GM21515 (cell line): Measurements from ENCODE around the gene ADRA1B.
"Not testable (repeated sequence)": the region's sequence is repeated elsewhere in the genome, so short reads cannot be mapped to it uniquely, and the experiment has no call there.

Experiments
- ATAC-seq: cut with Tn5 transposase; IDR thresholded peaks from one replicate; pipeline ENCODE4 v1.9.1; 2021; ENCODE audit not compliant: unreplicated experiment

The ADRA1B gene

GRCh38 chr5:159965031-159965837, 49.0 kb downstream of the ADRA1B start:
- no peak for ATAC-seq

DNA sequence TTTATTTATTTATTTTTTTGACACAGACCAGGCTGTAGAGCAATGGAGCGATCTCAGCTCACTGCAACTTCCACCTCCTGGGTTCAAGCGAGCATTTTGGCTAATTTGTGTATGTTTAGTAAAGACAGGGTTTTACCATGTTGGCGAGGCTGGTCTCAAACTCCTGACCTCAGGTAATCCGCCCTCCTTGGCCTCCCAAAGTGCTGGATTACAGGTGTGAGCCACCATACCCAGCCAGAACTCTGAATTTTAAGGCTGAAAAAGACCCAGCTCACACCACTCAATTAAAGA, 49.5 kb downstream of the ADRA1B start:
- ATAC-seq: not testable (repeated sequence)

DNA sequence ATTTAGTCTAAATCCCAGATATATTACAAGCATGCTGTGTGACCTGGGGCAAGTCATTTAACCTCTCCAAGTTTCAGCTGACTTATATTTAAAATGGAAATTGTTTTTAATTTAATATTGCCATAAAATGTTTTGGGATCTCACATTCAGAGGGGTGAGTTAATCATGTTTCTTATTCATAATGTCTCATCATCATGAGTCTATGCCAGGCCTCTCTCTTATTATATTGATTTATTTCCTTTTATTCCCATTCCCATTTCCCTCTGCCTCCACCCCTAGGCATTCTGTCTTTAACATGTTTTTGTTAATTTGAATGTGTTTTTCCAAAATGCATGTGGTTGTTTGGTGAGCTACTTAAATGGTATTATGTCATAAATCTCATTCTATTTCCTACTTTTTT, 53.7 kb downstream of the ADRA1B start:
- no peak for ATAC-seq

DNA sequence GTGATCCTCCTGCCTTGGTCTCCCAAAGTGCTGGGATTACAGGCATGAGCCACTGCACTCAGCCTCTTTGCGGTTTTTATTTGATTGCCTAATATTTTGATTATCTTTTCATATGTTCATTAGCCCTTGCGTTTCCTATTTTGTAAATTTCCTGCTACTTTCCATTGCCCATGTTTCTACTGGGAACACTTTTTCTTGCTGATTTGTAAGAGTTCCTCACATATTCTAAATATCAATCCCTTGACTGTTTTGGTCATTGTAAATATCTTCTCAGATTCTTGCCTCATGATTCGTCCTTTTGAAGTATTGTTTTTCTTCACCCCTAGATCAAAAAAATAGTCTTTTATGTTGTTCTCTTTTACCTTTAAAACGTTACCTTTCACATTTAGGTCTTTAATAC, 54.8 kb downstream of the ADRA1B start:
- no peak for ATAC-seq

DNA sequence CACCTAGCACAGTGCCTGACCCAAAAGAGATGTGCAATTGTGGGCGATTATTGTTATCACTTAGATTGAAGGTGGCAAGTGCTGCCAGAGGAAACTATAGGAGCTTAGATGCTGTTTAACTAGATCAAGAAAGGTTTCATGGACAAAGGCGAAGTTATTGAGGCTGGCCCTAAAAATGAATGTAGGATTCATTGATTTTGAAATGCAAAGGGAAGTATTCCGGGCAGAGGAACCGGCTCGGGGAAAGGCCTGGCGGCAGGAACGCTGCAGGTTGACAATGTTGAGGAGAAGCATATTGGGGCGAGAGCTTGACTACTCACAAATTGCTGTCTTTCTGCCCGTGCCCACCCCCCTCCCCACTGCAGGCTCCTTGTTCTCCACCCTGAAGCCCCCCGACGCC, 55.2 kb downstream of the ADRA1B start:
- no peak for ATAC-seq

GRCh38 chr5:159971931-159972461, 55.7 kb downstream of the ADRA1B start:
- no peak for ATAC-seq

- ATAC-seq: no peak
Observed at GRCh38 chr5:159972538-159973362, 56.5 kb downstream of the ADRA1B start.

GRCh38 chr5:159975462-159976019, 59.3 kb downstream of the ADRA1B start:
- ATAC-seq: no peak

DNA sequence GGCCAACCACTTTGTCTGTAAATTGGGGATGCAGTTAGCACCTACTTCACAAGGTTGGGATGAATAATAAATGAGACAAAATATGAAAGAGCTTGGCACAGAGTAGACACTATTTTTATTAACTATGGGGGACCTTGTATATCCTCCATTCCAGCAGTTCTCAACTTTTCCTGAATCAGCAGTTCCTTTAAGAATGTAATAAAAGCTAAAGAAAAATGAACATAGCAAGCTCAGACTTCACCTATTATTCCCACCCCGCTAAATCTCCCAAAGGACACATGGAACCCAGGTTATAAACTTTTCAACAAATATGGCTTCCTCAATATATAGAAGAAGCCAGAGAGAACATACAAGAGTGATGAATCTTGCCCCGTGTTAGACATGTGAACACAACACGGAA, 60.6 kb downstream of the ADRA1B start:
- ATAC-seq: no peak

DNA sequence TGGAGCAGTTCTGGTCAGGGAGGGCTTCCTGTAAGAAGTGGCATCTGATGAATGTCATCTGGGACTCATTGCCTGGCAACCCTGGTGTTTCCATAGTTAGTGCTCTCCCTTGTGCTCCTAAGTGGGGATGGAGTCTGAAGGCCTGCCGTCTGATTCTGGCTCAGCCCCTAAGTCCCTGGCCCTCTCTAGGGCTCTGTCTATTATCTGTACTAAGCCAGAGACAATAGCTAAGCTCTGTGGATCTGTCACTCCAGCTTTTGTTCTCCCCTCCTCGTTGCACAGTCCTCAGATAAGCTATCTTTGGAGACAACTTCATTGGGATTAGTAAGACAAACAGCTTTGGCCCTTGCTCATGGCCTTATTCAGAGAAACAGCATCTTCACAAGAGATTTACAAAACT, 62.1 kb downstream of the ADRA1B start:
- no peak for ATAC-seq

- ATAC-seq: no peak
Observed at GRCh38 chr5:159982421-159983173, 66.3 kb downstream of the ADRA1B start.

- ATAC-seq: peak; percentile 95
Observed at GRCh38 chr5:159987031-159987674, 70.9 kb downstream of the ADRA1B start.

DNA sequence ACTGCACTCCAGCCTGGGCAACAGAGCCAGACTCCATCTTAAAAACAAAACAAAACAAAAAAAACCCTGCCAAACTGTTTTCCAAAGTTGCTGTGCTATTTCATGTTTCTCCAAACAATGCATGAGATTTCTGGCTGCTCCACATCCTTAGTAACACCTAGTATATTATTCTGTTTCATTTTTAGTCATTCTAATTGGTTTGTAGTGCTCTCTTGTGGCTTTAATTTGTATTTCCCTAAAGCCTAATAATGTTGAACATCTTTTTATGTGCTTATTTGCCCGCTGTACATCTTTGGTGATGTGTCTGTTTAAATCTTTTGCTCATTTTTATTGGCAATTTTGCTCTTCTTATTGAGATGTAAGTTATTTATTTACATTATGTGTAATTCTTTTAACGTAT, 74.2 kb downstream of the ADRA1B start:
- no peak for ATAC-seq

GRCh38 chr5:159992566-159992965, 76.3 kb downstream of the ADRA1B start:
- no peak for ATAC-seq

DNA sequence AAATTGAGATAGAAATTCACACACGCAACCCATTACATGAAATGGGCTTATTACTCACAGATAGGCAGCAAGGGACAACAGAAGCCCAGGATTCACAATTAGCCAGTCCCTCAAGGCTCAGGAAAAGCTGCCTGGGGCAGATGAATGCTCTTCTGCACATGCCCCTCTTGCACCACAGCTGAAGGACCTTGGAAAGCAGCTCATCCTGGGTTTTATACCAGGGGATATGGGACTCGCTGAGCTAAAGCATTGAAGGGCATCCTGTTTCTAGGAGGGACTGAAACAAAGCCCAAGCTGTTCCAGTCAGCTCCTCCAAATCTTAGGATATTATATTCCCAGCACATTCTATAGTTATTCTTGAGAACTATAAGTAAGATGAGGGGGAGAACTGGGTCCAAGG, 76.9 kb downstream of the ADRA1B start:
- ATAC-seq: no peak

- no peak for ATAC-seq
Observed at GRCh38 chr5:159995907-159996306, 79.6 kb downstream of the ADRA1B start.

- no peak for ATAC-seq
Observed at GRCh38 chr5:160001457-160001856, 85.2 kb downstream of the ADRA1B start.

DNA sequence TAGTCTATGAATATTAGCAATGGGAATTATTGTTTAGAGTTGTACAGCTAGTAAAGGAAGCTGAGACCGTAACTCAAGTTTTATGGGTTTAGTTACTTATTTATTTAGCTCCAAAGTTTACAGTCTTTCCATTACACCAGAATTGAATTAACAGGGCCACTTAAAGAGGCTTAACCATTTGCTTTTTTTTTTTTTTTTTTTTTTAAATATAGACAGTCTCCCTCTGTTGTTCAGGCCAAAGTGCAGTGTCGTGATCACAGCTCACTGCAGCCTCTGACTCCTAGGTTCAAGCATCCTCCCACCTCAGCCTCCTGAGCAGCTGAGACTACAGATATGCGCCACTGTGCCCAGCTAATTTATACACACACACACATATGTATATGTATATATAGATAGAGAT, 91.2 kb downstream of the ADRA1B start:
- ATAC-seq: no peak

DNA sequence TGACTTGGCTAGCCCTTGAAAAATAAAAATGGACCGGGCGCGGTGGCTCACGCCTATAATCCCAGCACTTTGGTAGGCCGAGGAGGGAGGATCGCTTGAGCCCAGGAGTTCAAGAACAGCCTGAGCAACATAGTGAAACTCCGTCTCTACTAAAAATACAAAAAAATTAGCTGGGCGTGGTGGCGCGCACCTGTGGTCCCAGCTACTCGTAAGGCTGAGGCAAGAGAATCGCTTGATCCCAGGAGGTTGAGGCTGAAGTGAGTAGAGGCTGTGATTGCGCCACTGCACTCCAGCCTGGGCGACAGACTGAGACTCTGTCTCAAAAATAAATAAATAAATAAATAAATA, 92.2 kb downstream of the ADRA1B start:
- ATAC-seq: not testable (repeated sequence)

GRCh38 chr5:160008877-160009590, 92.8 kb downstream of the ADRA1B start, which contains the start of gene TTC1:
Gene TTC1 (plus strand): TSS chr5:160009139. CDS start chr5:160010529, 1,390 bp downstream.
- peak; percentile 99 for ATAC-seq
